ENCODE measurements around the gene VWA8. TPM values are rescaled to one million over a fixed set of nuclear protein-coding genes. Genes with fewer than 3 reads are reported as not detected.

Gene VWA8
- total RNA-seq, 1 donor from 2014 or later: 12.8 TPM

- no peak for DNase-seq (ENCODE audit: low read depth)
Measured at GRCh38 chr13:41533266-41534052, 427.4 kb downstream of the VWA8 start.

GRCh38 chr13:41528021-41528420 is 432.9 kb downstream of the VWA8 start:
- no peak for DNase-seq (ENCODE audit: low read depth)

DNA sequence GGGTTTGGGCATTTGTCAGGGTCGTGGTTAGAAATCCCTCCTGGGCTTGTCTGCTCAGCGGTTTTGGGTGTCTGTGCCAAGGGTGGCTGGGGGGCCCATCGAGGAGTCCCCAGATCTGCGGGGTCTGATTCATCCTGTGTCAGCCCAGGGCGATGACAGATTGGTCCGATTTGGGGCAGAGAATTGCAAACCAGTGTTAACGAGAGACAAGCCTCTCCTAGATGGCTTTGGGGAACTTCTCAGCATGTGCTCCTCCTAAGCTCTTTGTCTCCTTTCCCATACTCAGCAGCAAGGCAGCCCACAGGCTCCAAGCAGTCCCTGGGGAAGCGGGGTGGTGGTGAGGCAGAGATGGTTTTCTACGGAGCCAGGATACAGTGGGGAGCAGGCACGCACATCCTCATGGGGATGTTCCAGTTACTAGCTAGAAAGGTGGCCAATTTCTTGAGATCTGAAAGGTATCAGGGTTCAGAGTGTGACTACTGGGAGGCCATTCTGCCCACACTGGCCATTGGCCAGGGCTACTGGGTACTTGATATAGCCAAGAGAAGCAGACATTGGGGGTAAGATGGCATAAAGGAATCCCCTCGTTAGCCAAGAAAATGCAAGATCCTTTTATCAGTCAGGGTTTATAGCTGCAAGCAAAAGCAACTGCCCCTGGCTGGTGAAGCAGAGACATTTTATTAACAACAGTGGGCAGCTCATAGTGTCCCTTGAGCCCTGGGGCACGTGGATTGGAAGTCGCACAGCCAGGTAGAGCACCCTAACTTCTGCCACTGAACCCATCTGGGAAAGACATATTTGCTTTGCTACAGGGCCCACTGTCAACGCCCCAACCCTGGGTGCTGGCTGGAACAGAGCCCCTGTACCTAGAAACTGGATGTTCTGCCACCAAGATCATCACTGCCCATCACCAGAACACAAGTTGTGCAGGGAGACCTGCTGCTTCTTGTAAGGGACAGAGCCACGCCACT is 440.0 kb downstream of the VWA8 start:
- DNase-seq (ENCODE audit: low read depth): peak; percentile 22

DNA sequence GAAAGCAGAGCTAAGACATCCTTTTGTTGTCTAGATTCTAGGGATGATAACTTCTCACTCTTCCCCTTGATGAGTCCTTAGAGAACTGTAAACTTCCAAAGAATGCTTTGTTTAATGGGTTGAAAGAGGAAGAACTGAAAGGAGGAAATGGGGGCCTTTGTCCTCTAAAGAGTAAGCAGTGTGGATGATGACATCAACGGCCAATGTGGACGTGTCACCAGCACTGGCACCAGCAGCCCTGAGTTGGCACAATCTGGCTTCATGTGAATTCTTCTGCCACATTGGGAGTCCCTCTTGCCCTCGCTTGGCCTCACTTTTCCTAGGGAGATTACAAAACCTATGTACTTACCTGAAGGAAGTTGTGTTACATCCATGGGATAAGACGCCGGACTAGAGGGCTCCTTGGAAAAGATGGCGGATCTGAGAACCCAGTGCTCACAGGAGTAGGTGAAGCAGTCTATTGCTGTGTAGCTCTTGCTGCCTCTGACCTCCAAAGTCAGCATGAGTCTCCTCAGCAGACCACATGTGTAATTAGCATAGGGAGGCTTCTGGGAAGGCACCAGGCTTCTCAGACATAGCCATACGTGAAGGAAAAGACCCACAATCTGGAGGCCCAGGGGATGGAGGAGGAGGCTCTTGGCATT is 440.8 kb downstream of the VWA8 start:
- DNase-seq (ENCODE audit: low read depth): no peak

Small RNA genes lying within 50 kb of the gene (microRNA-seq; reads per million reads assigned to microRNA genes)
- not detected for gene MIR5006

Other genes starting within 250 kb of the VWA8 start
- gene DGKH, start 87.5 kb upstream of the VWA8 start, total RNA-seq: 2.6 and 2.7 TPM in 2 replicates

Measured in myocyte (in vitro differentiated cells).